GM13977 (cell line): ENCODE results near the gene MEIS3.

Experiments used
- DNase-seq: peaks from one replicate; pipeline ENCODE4 v3.0.0; 2012; ENCODE audit warnings: low spot score
- CTCF ChIP-seq: IDR thresholded peaks from 2 replicates; pipeline ENCODE4 v1.5.1; 2012; ENCODE audit warnings: mild to moderate bottlenecking, control low read depth; ENCODE audit not compliant: insufficient read depth; ENCODE audit errors: extremely low read depth, missing control alignments
- in situ Hi-C: fragments of 300-500 bp; cut with MboI; formaldehyde crosslinking; loops from one replicate; pipeline ENCODE4 v1.12.0; 2022; ENCODE audit warnings: low sequenced_read_pairs, low pct_unique_long_range_greater_than_20kb, mixed read lengths, inconsistent platforms; ENCODE audit not compliant: unreplicated experiment

The MEIS3 gene

GRCh38 chr19:47432091-47432490 lies 12.8 kb upstream of the MEIS3 start:
- TF ChIP-seq CTCF: no peak
- DNase-seq: no peak
- in situ Hi-C loops: no loop called here

- TF ChIP-seq CTCF: peak; percentile 13
- in situ Hi-C loops: no loop called here
- no peak for DNase-seq
Measured at GRCh38 chr19:47430041-47430802, 10.9 kb upstream of the MEIS3 start.

GRCh38 chr19:47429140-47429793 lies 9.9 kb upstream of the MEIS3 start:
- TF ChIP-seq CTCF: no peak
- DNase-seq: no peak
- in situ Hi-C loops: no loop called here

- peak; percentile 96 for DNase-seq
- in situ Hi-C loops: no loop called here
- no peak for TF ChIP-seq CTCF
Measured at GRCh38 chr19:47428177-47428894, 9.0 kb upstream of the MEIS3 start.

- peak; percentile 88 for TF ChIP-seq CTCF
- in situ Hi-C loops: no loop called here
- DNase-seq: peak; percentile 87
Measured at GRCh38 chr19:47427241-47428176, 8.2 kb upstream of the MEIS3 start.
